SH-SY5Y (cell line): ENCODE results near the gene HOXA4.

ENCODE experiments used
- GATA2 ChIP-seq: IDR thresholded peaks from 2 replicates; pipeline ENCODE4 v1.6.1; 2011; ENCODE audit warnings: mild to moderate bottlenecking, low read depth, low read length
- GATA3 ChIP-seq: IDR thresholded peaks from 2 replicates; pipeline ENCODE4 v1.6.1; 2011; ENCODE audit warnings: low read depth, mild to moderate bottlenecking, low read length, moderate library complexity

GRCh38 chr7:27141923-27142579, 11.5 kb upstream of the HOXA4 start:
- TF ChIP-seq GATA2 (no peak), GATA3 (no peak)
